Calu3 (cell line): ENCODE measurements around the gene USP13. TPM values are rescaled to one million over a fixed set of nuclear protein-coding genes. Genes with fewer than 3 reads are reported as not detected.

ENCODE experiments used
- BruUV-seq: library from RNA; stranded (reverse); fragments of 400-500 nt; replicated peaks from 2 replicates; lab custom pipeline; 2021; lab: Mats Ljungman, UMichigan
- CTCF ChIA-PET: fragments of 300-600 bp; sonication (Branson Sonifier 250); formaldehyde crosslinking; loops from one replicate; lab custom pipeline; 2022; ENCODE audit warnings: antibody characterized with exemption; lab: Charles Lee
- DNase-seq: peaks from one replicate; pipeline ENCODE4 v3.0.0; 2022
- H3K27ac Mint-ChIP-seq: one replicate; pipeline ENCODE4 v1.8.0; 2022; ENCODE audit warnings: mixed read lengths; ENCODE audit not compliant: unreplicated experiment
- H3K27me3 Mint-ChIP-seq: one replicate; pipeline ENCODE4 v1.8.0; 2022; ENCODE audit warnings: mixed read lengths; ENCODE audit not compliant: unreplicated experiment
- H3K36me3 Mint-ChIP-seq: one replicate; pipeline ENCODE4 v1.8.0; 2022; ENCODE audit warnings: mild to moderate bottlenecking, moderate library complexity, mixed read lengths; ENCODE audit not compliant: insufficient read depth, unreplicated experiment
- H3K4me1 Mint-ChIP-seq: one replicate; pipeline ENCODE4 v1.8.0; 2022; ENCODE audit warnings: mild to moderate bottlenecking, low read depth, mixed read lengths; ENCODE audit not compliant: unreplicated experiment
- H3K4me3 Mint-ChIP-seq: one replicate; pipeline ENCODE4 v1.8.0; 2022; ENCODE audit warnings: mild to moderate bottlenecking, low read depth, moderate library complexity, mixed read lengths; ENCODE audit not compliant: unreplicated experiment
- H3K9me3 Mint-ChIP-seq: one replicate; pipeline ENCODE4 v1.8.0; 2022; ENCODE audit warnings: low read depth, mixed read lengths; ENCODE audit not compliant: unreplicated experiment
- intact Hi-C: fragments of 100-400 bp; cut with micrococcal nuclease; formaldehyde crosslinking; loops from one replicate; pipeline ENCODE4 v1.10.0; 2022; ENCODE audit not compliant: unreplicated experiment
- total RNA-seq: library from RNA; stranded (reverse); gene quantifications from 2 replicates; pipeline ENCODE4 v1.2.3, GENCODE V29; 2022
- TF ChIP-seq, protein P1 (sequence below): fragments of 200-600 bp; IDR thresholded peaks from one replicate; pipeline ENCODE4 v1.8.0; 2022; ENCODE audit warnings: antibody characterized with exemption; ENCODE audit not compliant: unreplicated experiment

The USP13 gene
- total RNA-seq, 1 experiment from 2014 or later: 29.8 TPM

DNA sequence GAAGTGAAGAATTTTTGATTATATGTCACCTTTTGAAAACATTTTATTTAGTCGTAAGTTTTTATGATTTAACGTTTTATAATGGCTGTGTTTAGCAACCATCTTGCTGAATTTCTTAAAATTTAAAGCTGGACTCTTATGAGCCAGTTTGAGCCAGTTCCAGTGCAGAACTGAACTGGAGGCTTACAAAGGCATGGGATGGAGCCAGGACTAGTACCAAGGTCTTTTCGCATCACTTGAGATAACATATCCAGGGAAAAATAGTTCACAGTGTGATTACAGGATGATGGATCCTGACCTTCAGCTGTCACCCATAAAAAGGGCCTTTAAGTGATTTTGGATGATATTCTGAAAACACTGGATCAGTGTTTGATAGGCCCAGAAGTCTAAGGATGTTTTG, 51.0 kb downstream of the USP13 start:
- BruUV-seq: no TSS peak
- intact Hi-C loops: no loop called here
- H3K27me3 Mint-ChIP-seq: no peaks in the 10 kb centered on the region

DNA sequence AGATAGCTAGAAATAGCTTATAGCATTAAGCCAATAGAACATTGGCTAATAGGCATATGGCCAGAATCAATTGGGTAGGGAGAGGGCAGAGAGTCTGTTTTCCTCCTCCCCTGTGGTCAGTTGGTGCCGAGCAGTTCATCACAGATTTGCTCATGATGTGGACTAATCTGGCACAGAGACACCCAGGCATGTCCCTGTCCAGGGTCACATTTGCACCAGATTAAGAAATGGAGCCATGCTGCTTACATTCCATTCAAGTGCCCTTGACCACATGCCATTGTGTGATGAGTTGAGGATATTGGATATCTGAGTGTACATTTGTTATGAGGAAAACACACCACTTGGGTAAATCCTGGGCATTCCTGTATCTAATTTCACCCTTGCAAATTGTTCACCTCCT, 53.4 kb downstream of the USP13 start:
- BruUV-seq: no TSS peak
- CTCF ChIA-PET: no interaction called here
- Mint-ChIP-seq H3K9me3 (no peaks in the 10 kb centered on the region), H3K4me1 (no peaks in the 10 kb centered on the region), H3K36me3 (no peaks in the 10 kb centered on the region), H3K4me3 (no peak overlapping the region), H3K27ac (no peak overlapping the region), H3K27me3 (no peaks in the 10 kb centered on the region)
- TF ChIP-seq, protein P1, sequence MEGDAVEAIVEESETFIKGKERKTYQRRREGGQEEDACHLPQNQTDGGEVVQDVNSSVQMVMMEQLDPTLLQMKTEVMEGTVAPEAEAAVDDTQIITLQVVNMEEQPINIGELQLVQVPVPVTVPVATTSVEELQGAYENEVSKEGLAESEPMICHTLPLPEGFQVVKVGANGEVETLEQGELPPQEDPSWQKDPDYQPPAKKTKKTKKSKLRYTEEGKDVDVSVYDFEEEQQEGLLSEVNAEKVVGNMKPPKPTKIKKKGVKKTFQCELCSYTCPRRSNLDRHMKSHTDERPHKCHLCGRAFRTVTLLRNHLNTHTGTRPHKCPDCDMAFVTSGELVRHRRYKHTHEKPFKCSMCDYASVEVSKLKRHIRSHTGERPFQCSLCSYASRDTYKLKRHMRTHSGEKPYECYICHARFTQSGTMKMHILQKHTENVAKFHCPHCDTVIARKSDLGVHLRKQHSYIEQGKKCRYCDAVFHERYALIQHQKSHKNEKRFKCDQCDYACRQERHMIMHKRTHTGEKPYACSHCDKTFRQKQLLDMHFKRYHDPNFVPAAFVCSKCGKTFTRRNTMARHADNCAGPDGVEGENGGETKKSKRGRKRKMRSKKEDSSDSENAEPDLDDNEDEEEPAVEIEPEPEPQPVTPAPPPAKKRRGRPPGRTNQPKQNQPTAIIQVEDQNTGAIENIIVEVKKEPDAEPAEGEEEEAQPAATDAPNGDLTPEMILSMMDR: no peak
- intact Hi-C loops: no loop called here
- no peak for DNase-seq

More for the DNA sequence above, 51.0 kb downstream of the USP13 start:
- CTCF ChIA-PET: no interaction called here
- Mint-ChIP-seq H3K4me3 (no peak overlapping the region), H3K27ac (no peak overlapping the region), H3K9me3 (no peaks in the 10 kb centered on the region), H3K36me3 (no peaks in the 10 kb centered on the region), H3K4me1 (no peaks in the 10 kb centered on the region)
- TF ChIP-seq, protein P1: no peak
- DNase-seq: no peak

DNA sequence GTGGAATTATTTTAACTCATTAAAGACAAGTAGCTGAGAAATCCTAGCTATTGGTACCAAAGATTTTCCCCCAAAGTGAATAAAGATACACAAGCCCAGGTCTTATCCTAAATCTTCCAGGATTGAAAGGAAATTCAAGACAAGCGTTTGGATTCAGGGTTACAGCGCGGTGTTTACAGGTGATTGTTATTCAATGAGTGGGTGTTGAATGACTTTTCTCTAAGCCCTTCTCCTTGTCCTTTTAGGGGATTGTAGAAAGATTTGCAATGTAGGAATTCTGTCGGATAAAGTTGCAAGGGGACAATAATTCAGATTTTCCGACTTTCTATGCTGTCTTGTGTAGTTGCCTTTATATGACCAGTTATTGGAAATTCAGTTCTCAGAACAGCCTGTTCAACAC, 57.2 kb downstream of the USP13 start:
- DNase-seq: no peak
- Mint-ChIP-seq H3K4me1 (no peaks in the 10 kb centered on the region), H3K27ac (no peak overlapping the region), H3K4me3 (no peak overlapping the region), H3K27me3 (no peaks in the 10 kb centered on the region), H3K36me3 (no peaks in the 10 kb centered on the region), H3K9me3 (no peaks in the 10 kb centered on the region)
- CTCF ChIA-PET: interaction anchor here (0.6 kb wide), 1 partner anchor 379 kb away, joined by 10 read pairs; no protein-coding TSS in a partner anchor
- TF ChIP-seq, protein P1: no peak
- BruUV-seq: no TSS peak
- intact Hi-C loops: no loop called here

GRCh38 chr3:179713643-179714090, 60.8 kb downstream of the USP13 start:
- CTCF ChIA-PET: no interaction called here
- BruUV-seq: no TSS peak
- no peak overlapping the region for H3K27ac Mint-ChIP-seq
- TF ChIP-seq, protein P1: no peak
- no peaks in the 10 kb centered on the region for H3K27me3 Mint-ChIP-seq
- no peaks in the 10 kb centered on the region for H3K36me3 Mint-ChIP-seq
- no peak overlapping the region for H3K4me3 Mint-ChIP-seq
- H3K9me3 Mint-ChIP-seq: no peaks in the 10 kb centered on the region
- intact Hi-C loops: no loop called here
- DNase-seq: no peak
- peaks cover 15% of the 10 kb centered on the region for H3K4me1 Mint-ChIP-seq
